Testis (tissue), 3 donors: ENCODE results near the gene LECT2. TPM values are rescaled to one million over a fixed set of nuclear protein-coding genes. Genes with fewer than 3 reads are reported as not detected.

Experiments used
- DNase-seq: peaks from one replicate; pipeline ENCODE4 v3.0.0-alpha.2; 2019
- H3K27ac ChIP-seq, 2 donors: fragments of 200-600 bp; sonication (generic); one replicate each; pipeline ENCODE4 v1.5.1; 2019
- H3K27me3 ChIP-seq: fragments of 200-600 bp; sonication (generic); one replicate; pipeline ENCODE4 v1.5.1; 2019
- H3K36me3 ChIP-seq: fragments of 200-600 bp; sonication (generic); one replicate; pipeline ENCODE4 v1.5.1; 2017; ENCODE audit warnings: low read depth; ENCODE audit errors: missing control alignments
- H3K4me1 ChIP-seq: fragments of 200-600 bp; sonication (generic); one replicate; pipeline ENCODE4 v1.5.1; 2019
- H3K4me3 ChIP-seq, 2 donors: fragments of 200-600 bp; sonication (generic); one replicate each; pipeline ENCODE4 v1.5.1; 2017 to 2019
- H3K9me3 ChIP-seq: fragments of 200-600 bp; sonication (generic); one replicate; pipeline ENCODE4 v1.5.1; 2017
- CTCF ChIP-seq, 3 experiments: fragments of 450-650 bp in 2 of 3; fragments of 200-600 bp in 1 of 3; sonication (generic) in 1 of 3; IDR thresholded peaks; one replicate each; pipeline ENCODE4 v1.5.1; 2016 to 2019; ENCODE audit warnings: antibody characterized with exemption in 3 of 3, mild to moderate bottlenecking in 2 of 3, moderate library complexity in 1 of 3
- POLR2A ChIP-seq: fragments of 450-650 bp; IDR thresholded peaks from one replicate; pipeline ENCODE4 v1.6.1; 2017; ENCODE audit warnings: antibody characterized with exemption, mild to moderate bottlenecking, moderate library complexity
- WGBS, 2 donors: methylation state at CpG; one replicate each; pipeline ENCODE4 v1.1.5; 2018; 5-methylcytosine and 5-hydroxymethylcytosine counted together
- intact Hi-C: fragments of 100-400 bp; cut with DNase I; formaldehyde crosslinking; loops from one replicate; pipeline ENCODE4 v1.15.1; 2023; ENCODE audit warnings: low total_unique reads
- polyA plus RNA-seq: library from polyadenylated mRNA; stranded (reverse); fragments of 350-450 nt; fragmentation: Illumina TruSeq; extraction: RNeasy Lipid Tissue Mini Kit (QIAGEN cat#74804); gene quantifications from one replicate; pipeline ENCODE4 v1.2.3, GENCODE V29; 2014; ENCODE audit warnings: low read depth, low replicate concordance; ENCODE audit not compliant: insufficient read depth
- total RNA-seq, 2 donors: library from RNA; depleted of rRNA; stranded (reverse); fragments of >200 nt; gene quantifications; one replicate each; pipeline ENCODE4 v1.2.3, GENCODE V29; 2016

The LECT2 gene
- total and polyA plus RNA-seq, 3 donors from 2014 or later = 0.87 to 14.5 (median 6.6) TPM

GRCh38 chr5:135985951-135986350 lies 31.2 kb upstream of the LECT2 start:
- Histone ChIP-seq H3K27ac (no peak overlapping the region), H3K36me3 (no peaks in the 10 kb centered on the region), H3K4me1 (no peaks in the 10 kb centered on the region), H3K27me3 (no peaks in the 10 kb centered on the region), H3K4me3 (no peak overlapping the region), H3K9me3 (no peaks in the 10 kb centered on the region)
- WGBS, 2 donors = 77 to 79% methylated on average over 1 of the region's 1 CpG
- no peak for TF ChIP-seq CTCF (IDR thresholded peaks at IDR 0.05)
- no peak for TF ChIP-seq POLR2A
- no peak for DNase-seq
- intact Hi-C loops = no loop called here

GRCh38 chr5:135980620-135981019 lies 25.8 kb upstream of the LECT2 start:
- WGBS, 2 donors = 83 to 88% methylated on average over 1 of the region's 1 CpG
- H3K9me3 ChIP-seq = no peaks in the 10 kb centered on the region

GRCh38 chr5:135979510-135979909 lies 24.7 kb upstream of the LECT2 start:
- H3K27ac ChIP-seq = no peak overlapping the region
- intact Hi-C loops = no loop called here

More at GRCh38 chr5:135980620-135981019, 25.8 kb upstream of the LECT2 start:
- TF ChIP-seq CTCF (IDR thresholded peaks at IDR 0.05) = no peak
- no peak for TF ChIP-seq POLR2A
- intact Hi-C loops = no loop called here
- Histone ChIP-seq H3K36me3 (no peaks in the 10 kb centered on the region), H3K27ac (no peak overlapping the region), H3K27me3 (no peaks in the 10 kb centered on the region), H3K4me1 (no peaks in the 10 kb centered on the region), H3K4me3 (no peak overlapping the region)
- no peak for DNase-seq

GRCh38 chr5:135978993-135979392 lies 24.2 kb upstream of the LECT2 start:
- no peak for DNase-seq
- Histone ChIP-seq H3K27ac (no peak overlapping the region), H3K4me1 (no peaks in the 10 kb centered on the region), H3K4me3 (no peak overlapping the region), H3K9me3 (no peaks in the 10 kb centered on the region), H3K36me3 (no peaks in the 10 kb centered on the region), H3K27me3 (no peaks in the 10 kb centered on the region)
- no peak for TF ChIP-seq CTCF (IDR thresholded peaks at IDR 0.05)
- TF ChIP-seq POLR2A = no peak
- intact Hi-C loops = no loop called here
- WGBS, 2 donors = 89 to 92% methylated on average over 2 of the region's 2 CpGs

More at GRCh38 chr5:135979510-135979909, 24.7 kb upstream of the LECT2 start:
- H3K36me3 ChIP-seq = no peaks in the 10 kb centered on the region
- no peaks in the 10 kb centered on the region for H3K9me3 ChIP-seq
- WGBS, 2 donors = 52 to 74% methylated on average over 1 of the region's 1 CpG
- TF ChIP-seq CTCF (IDR thresholded peaks at IDR 0.05) = no peak
- no peak for TF ChIP-seq POLR2A
- DNase-seq = no peak
- H3K4me1 ChIP-seq = no peaks in the 10 kb centered on the region
- H3K27me3 ChIP-seq = no peaks in the 10 kb centered on the region
- H3K4me3 ChIP-seq = no peak overlapping the region

- intact Hi-C loops = no loop called here
- no peak overlapping the region for H3K27ac ChIP-seq
- H3K36me3 ChIP-seq = no peaks in the 10 kb centered on the region
- H3K4me1 ChIP-seq = no peaks in the 10 kb centered on the region
- no peak for TF ChIP-seq POLR2A
- no peak for TF ChIP-seq CTCF (IDR thresholded peaks at IDR 0.05)
- no peak for DNase-seq
- H3K4me3 ChIP-seq = no peak overlapping the region
- H3K27me3 ChIP-seq = no peaks in the 10 kb centered on the region
- no peaks in the 10 kb centered on the region for H3K9me3 ChIP-seq
- WGBS, 2 donors = 72 to 79% methylated on average over 4 of the region's 4 CpGs
Measured at GRCh38 chr5:135978212-135978631, 23.4 kb upstream of the LECT2 start.
